Epithelial cell of esophagus (primary cell): ENCODE results near the gene KIF1B.

Experiments used
- DNase-seq: peaks from one replicate; pipeline ENCODE4 v3.0.0; 2010; ENCODE audit warnings: low read depth
- H3K4me3 ChIP-seq: 2 replicates; pipeline ENCODE4 v1.5.1; 2011; ENCODE audit warnings: mild to moderate bottlenecking, low read length, control low read depth
- CTCF ChIP-seq: IDR thresholded peaks from 2 replicates; pipeline ENCODE4 v1.5.1; 2011; ENCODE audit warnings: low read depth, mild to moderate bottlenecking, low read length, control low read depth, inconsistent platforms; ENCODE audit not compliant: insufficient read depth; ENCODE audit errors: missing control alignments

The KIF1B gene

GRCh38 chr1:10389271-10389973, 179.1 kb downstream of the KIF1B start:
- no peak for DNase-seq
- no peak for TF ChIP-seq CTCF
- no peak overlapping the region for H3K4me3 ChIP-seq

GRCh38 chr1:10396870-10397269, 186.5 kb downstream of the KIF1B start:
- no peak for DNase-seq
- TF ChIP-seq CTCF = no peak
- no peak overlapping the region for H3K4me3 ChIP-seq

GRCh38 chr1:10398278-10398733, 187.9 kb downstream of the KIF1B start:
- no peak for DNase-seq
- TF ChIP-seq CTCF = no peak
- H3K4me3 ChIP-seq = peak overlapping the region; percentile 90

DNA sequence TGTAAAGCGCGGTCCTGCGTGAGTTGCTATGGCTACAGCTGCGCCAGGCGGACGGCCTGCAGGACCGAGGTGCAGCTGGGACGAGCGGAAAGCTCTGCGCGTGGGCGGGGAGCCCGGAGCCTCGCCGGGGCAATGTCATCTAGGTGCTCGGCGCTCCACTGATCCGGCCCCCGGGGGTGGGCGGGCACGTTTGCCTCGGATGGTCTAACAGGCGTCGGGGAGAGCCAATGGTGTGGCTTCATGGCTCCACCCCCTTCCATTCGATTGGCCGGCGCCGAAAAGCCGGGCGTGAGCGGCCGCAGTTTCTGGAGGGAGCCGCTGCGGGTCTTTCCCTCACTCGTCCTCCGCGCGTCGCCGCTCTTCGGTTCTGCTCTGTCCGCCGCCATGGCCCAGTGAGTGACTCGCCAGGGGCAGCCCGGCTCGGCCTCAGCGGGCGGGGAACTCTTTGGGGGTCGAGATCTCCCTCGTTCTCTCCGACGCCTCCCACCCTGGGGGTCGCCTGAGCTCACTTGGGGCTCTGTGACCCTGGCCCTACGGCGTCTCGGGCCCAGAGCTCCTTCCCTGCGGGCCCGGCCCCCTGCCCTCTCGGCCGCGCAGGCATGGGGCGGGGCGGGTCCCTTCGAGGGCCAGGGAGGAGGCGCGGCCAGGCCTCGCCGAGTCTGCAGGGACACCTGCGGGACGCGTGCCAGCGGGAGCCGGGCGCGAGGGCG, 188.5 kb downstream of the KIF1B start, which contains the start of gene PGD:
Gene PGD (plus strand): TSS at position 331 of the 710 bp plus-strand sequence. CDS start 54 bp downstream, at position 385.
- DNase-seq = peak; percentile 99
- TF ChIP-seq CTCF = no peak
- peak within 1 kb of the TSS; percentile 90 for H3K4me3 ChIP-seq

DNA sequence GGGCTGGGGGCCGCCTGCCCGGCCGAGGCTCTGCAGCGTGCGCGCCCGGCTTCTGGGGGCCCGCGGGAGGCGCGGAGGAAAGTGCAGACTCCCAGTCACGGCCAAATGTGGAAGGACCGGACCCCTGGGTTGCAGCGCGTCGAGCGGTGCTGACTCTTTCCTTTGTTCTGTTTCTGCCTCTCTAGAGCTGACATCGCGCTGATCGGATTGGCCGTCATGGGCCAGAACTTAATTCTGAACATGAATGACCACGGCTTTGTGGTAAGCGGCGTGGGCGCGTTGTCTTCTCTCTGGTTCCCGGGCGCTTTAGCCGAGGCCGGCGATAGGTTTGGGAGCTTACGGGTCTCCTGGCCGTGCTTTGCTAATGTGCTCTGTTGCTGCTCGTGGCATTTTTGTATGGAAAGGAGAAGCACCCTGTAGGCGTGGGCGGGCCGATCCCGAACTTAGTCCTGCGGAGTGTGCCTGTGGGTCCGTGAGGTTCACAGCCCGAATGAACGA, 189.1 kb downstream of the KIF1B start:
- DNase-seq = peak; percentile 39
- H3K4me3 ChIP-seq = peak overlapping the region; percentile 90
- no peak for TF ChIP-seq CTCF

GRCh38 chr1:10400013-10400412, 189.6 kb downstream of the KIF1B start:
- H3K4me3 ChIP-seq = peak overlapping the region; percentile 90
- no peak for TF ChIP-seq CTCF
- no peak for DNase-seq
